A549 (cell line): ENCODE data around the gene GRIK2.

Experiments
- CBX2 ChIP-seq: fragments of 200-600 bp; sonication (generic); IDR thresholded peaks from 2 replicates; pipeline ENCODE4 v1.6.1; 2016; ENCODE audit warnings: low read depth, mild to moderate bottlenecking, borderline replicate concordance
- CTCF ChIP-seq: fragments of >200 bp; sonication (Bioruptor Twin); formaldehyde crosslinking; IDR thresholded peaks from 3 replicates; pipeline ENCODE4 v1.5.1; 2016
- ESRRA ChIP-seq: fragments of 150-350 bp; IDR thresholded peaks from 2 replicates; pipeline ENCODE4 v1.6.1; 2014; ENCODE audit warnings: mild to moderate bottlenecking, low read length, borderline replicate concordance
- KDM5A ChIP-seq: fragments of 200-600 bp; sonication (generic); IDR thresholded peaks from 2 replicates; pipeline ENCODE4 v1.6.1; 2016; ENCODE audit warnings: antibody characterized with exemption, mild to moderate bottlenecking
- RAD21 ChIP-seq, 2 experiments: fragments of >200 bp in 1 of 2; sonication (Bioruptor Twin) in 1 of 2; formaldehyde crosslinking in 1 of 2; IDR thresholded peaks in 1 of 2; conservative IDR thresholded peaks in 1 of 2; 2 replicates in 1 of 2; 3 replicates in 1 of 2; pipeline ENCODE4 v1.6.1; 2012 to 2018; ENCODE audit warnings: inconsistent platforms in 1 of 2
- TF ChIP-seq, protein P1 (sequence below): IDR thresholded peaks from 2 replicates; pipeline ENCODE4 v1.6.1; 2012

DNA sequence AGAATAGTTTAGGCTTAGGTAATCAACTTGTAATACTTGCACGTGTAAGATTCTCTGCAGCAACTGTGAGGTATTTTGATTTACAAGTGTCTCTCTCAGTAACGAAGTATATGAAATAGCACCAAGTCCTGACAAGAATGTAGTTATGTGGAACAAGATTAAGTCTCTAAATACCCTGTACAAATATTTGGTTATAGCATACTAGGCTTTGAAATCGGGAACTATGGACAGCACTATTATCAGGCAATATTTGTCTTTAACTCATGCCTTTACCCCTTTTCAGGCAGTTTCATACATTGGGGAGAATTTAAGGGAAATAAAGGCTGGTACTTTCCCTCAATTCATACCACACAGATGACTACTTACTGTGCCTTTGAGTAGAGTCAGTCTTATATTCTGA lies 93.2 kb downstream of the GRIK2 start:
- TF ChIP-seq KDM5A (no peak), RAD21 (conservative IDR thresholded peaks at IDR 0.05 in 1 of 2, IDR thresholded peaks at IDR 0.05 in 1 of 2) (no peak), CTCF (no peak), CBX2 (no peak), ESRRA (no peak)
- TF ChIP-seq, protein P1, sequence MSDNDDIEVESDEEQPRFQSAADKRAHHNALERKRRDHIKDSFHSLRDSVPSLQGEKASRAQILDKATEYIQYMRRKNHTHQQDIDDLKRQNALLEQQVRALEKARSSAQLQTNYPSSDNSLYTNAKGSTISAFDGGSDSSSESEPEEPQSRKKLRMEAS: no peak
